KOPT-K1 (cell line): ENCODE data around the gene DYRK3.

Experiments used
- H3K27ac ChIP-seq: fragments of 200-600 bp; sonication (generic); 2 replicates; pipeline ENCODE4 v1.5.1; 2016; ENCODE audit warnings: antibody characterized with exemption, mild to moderate bottlenecking, low read depth, low read length; ENCODE audit not compliant: poor library complexity, severe bottlenecking
- H3K36me3 ChIP-seq: fragments of 200-600 bp; sonication (generic); 2 replicates; pipeline ENCODE4 v1.5.1; 2017; ENCODE audit warnings: antibody characterized with exemption, mild to moderate bottlenecking, low read length, moderate library complexity; ENCODE audit not compliant: insufficient read depth
- H3K9me3 ChIP-seq: fragments of 200-600 bp; sonication (generic); 2 replicates; pipeline ENCODE4 v1.5.1; 2017; ENCODE audit warnings: antibody characterized with exemption, low read length, mild to moderate bottlenecking; ENCODE audit not compliant: insufficient read depth, poor library complexity, severe bottlenecking

DYRK3 gene

DNA sequence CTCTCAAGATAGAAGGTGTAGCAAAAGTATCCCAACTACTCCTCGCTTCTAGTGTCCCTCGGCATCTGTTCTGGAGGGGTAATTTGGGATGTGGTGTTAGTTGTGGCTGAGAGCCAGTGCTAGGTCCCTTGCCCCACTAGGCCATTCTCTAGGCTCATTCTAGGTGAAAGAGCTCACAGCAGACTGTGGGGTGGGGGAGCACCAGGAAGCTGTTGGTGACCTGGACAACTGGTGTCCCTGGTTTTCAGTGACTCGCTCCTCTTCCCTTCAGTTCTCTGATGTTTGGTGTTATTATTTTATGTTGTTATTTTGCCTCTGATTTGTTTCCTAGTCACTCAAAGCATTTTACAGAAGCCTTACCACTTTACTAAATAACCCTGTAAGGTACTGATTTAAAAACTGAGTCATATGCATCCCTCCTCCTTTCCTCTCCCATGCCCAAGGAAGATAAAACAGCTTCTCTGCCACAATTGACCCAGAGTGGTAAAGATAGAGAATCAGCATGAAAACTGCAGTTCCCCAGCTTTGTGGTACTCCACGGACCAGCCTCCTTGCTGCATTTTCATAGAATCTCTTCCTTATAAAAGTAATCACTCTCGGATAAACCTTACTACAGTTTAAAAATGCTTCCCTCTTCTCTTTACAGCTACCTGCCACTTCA, 14.1 kb downstream of the DYRK3 start:
- H3K36me3 ChIP-seq: peaks cover 64% of the 10 kb centered on the region
- no peak overlapping the region for H3K27ac ChIP-seq
- no peaks in the 10 kb centered on the region for H3K9me3 ChIP-seq

DNA sequence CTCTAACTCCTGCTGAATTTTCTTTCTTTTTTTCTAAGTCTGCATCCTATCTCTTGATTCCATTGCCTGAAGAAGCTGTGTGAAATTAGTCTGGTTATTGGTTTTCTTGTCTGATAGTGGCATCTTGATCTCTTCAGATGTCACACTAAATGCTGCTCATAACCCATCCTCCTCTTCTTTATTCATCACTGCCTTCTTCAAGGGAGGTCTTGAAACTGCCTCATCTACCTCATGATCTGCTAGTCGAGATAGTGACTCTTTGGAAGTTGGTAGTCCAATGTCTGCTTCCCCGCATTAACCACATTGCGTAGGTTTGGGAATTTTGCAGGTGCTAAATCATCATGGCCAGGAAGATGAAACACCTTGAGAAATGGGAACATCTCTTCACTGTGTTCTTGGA, 15.7 kb downstream of the DYRK3 start:
- Histone ChIP-seq H3K9me3 (no peaks in the 10 kb centered on the region), H3K27ac (no peak overlapping the region), H3K36me3 (peaks cover 64% of the 10 kb centered on the region)

DNA sequence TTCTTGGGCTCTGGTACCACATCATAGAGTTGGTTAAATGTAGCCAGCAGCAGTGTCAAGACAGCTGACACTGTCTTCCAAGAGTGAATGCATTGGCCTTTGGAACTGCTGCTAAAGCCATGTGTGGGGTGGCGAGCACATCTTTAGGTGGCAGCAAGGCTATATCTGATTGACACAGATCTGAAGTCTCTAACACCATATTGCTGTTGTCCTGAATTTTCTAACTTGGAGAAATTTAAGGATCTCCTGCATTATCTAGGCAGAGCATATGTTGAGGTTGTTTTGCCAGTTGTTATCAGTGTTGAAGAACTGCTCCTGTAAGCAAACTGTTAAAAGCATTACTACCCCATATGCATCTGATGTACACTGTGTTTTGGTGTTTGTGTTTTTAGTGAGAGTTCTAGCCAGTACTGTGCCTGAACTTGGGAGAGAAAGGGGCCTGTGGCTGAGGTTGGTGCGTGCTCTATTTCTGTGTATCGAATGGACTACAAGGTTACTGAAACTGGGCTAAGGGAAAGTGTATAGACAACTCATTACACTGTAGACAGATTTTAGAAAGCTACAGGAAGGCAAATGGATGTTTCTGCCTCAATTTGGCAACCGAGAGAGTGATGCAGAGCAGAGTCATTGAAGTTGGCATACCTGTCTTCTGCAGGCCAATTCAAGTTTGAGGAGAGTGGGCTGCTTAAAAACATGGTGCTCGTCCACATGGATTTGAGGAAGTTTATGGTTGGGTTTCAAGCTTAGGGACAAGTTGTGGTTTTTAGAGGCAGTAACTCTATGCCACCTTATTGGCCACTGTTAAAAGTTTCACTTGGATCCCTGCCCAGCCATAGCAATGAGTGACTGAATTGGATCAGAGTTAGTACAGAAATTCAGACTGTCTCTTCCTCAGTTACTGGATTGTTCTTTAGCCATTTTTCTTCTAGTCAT, 16.9 kb downstream of the DYRK3 start:
- H3K36me3 ChIP-seq: peaks cover 54% of the 10 kb centered on the region
- no peak overlapping the region for H3K27ac ChIP-seq

DNA sequence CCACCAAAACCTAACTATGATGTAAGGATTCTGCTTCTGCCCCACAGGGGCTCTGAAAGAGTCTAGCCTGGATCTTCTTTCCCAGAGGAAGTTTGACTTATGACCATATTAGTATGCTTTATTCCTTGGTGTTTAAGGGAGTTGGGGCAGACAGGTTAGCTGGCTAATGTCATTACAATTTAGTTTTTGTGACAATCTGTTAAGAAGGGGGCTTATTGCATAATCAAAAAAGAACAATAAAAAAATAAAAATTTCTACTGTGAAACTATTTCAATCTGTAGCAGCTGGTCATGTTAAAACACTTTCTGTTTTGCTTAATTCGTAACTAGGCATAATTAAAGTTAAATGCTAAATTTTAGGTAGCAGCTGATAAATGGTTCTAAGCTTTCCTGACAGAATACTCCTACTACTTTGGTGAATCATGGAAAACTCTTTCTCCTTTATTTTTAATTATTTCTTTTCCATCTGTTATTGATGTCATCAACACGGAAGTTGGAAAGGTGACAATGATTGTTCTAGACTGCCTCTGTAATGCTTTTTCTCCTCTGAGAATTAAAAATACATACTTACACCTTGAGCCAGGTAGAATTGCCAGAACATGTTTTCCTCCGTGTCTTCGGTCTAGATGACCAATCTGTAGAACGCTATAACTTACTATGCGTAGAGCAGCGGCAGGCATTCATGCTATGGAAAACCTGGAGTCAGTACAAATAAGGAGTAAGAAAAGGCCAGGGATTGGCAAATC, 18.6 kb downstream of the DYRK3 start:
- Histone ChIP-seq H3K27ac (no peak overlapping the region), H3K9me3 (no peaks in the 10 kb centered on the region), H3K36me3 (peaks cover 38% of the 10 kb centered on the region)

More for the DNA sequence above, 16.9 kb downstream of the DYRK3 start:
- H3K9me3 ChIP-seq: no peaks in the 10 kb centered on the region

DNA sequence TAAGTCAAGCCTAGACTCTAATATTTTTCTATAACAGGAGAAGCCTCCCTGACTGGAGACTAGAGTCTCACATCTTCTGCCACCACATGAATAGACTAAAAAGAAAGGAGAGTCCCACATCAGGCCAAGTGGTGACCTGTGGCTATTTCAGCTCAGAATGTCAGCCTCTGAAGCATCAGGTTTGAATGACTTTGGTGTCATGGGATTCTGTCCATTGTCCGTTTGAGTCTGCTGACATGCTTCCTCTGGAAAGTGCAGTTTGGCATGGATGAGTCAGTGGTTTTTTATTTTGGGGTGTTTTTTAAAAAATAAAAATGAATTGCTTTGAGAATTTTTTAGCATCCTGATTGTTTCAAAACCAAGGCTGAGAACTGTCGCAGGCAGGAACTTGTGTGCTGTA, 19.5 kb downstream of the DYRK3 start:
- peaks cover 28% of the 10 kb centered on the region for H3K36me3 ChIP-seq
- H3K27ac ChIP-seq: no peak overlapping the region
- no peaks in the 10 kb centered on the region for H3K9me3 ChIP-seq

DNA sequence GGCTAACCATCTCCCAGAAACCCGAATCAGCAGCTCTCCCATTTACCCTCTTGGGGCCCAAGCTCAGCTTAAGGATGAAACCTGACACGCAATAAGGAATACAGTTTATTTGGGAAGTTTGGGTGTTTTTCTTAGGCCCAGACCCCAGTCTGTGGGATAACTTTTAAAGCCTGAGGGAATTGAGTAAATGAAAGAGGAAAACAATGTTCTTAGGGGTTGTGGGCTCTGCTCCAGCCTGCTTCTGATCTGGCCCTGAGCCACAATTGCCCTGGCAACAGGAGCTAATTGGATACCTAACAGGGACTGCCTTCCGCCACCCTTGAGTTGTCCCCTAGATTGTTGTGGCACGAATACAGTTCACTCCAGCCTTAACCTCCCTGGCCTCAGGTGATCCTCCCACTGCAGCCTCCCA, 20.1 kb downstream of the DYRK3 start:
- H3K27ac ChIP-seq: no peak overlapping the region
- peaks cover 25% of the 10 kb centered on the region for H3K36me3 ChIP-seq
- no peaks in the 10 kb centered on the region for H3K9me3 ChIP-seq

DNA sequence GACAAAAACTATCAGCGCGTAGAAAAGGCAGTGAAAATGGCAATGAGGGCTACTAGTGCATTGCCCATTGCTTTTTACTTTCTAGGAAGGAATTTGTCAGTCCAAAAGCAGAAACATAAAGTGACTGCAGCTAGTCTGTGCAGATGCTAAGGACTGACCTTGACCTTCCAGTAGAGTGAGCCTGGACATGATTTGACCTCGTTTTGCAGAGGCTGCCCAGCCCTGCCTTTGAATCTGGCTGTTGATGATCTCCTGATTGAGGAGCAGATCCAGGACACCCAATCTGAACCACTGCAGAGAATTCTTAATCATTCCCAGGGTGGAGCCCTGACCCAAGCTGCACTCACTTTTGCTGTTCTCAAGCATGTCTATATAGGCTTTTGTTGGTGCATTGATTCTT, 21.6 kb downstream of the DYRK3 start:
- H3K27ac ChIP-seq: peak overlapping the region; percentile 62
- H3K9me3 ChIP-seq: no peaks in the 10 kb centered on the region
- H3K36me3 ChIP-seq: peaks cover 11% of the 10 kb centered on the region; the same call in 1 of the 2 replicates

DNA sequence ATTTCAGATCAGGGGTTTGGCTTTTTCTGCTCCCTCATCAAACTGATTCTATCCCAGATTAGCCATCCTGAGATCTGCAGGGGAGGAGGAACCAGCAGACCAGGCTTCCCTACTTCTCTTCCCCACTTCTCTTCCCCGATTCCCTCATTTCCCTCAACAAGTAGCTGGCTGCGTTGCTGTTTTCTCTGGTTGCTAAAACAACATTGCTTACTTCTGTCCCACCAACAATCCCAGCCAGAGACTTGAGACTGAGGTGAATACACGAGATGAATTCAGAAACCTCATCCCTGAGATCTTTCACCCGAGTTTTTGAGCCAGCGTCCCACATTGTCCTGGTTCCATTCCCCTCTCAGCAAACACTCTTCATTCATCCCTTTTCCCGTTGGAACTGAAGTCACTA, 22.4 kb downstream of the DYRK3 start:
- Histone ChIP-seq H3K9me3 (no peaks in the 10 kb centered on the region), H3K27ac (peak overlapping the region; percentile 62), H3K36me3 (peaks cover 3% of the 10 kb centered on the region; the same call in 1 of the 2 replicates)

DNA sequence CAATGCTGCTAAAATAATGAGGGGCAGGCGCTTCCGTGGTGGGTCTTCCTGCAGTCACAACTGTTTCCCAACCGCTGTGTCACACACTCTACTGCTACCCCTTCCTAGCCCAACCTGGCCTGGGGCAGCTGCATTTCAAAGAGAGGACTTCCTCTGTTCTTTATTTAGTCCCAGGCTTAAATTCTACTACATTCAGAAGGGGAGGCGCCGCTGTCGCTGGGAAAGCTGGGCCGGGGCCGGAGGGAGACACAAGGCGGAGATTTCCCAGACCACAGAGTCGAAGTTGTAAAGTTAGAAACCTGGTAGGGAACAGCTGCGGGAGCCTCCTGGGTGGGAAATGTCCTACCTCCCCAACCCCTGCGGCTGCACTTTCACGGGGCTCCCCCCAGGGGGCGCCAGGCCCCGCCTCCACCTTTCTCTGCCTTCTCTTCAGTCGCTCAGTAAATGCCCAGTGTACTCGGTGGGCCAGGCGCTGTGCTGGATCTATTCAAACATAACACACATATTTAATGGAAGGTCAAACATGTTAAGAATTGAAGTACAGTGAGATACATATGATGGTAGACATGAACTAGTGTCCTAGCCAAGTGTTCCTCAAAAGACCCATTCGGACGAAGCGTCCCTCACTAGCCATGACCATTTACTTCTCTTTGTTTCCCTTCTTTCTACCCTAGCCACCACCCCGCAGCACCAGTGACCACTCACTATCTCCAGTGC, 23.1 kb downstream of the DYRK3 start:
- Histone ChIP-seq H3K9me3 (no peaks in the 10 kb centered on the region), H3K36me3 (no peaks in the 10 kb centered on the region), H3K27ac (peak overlapping the region; percentile 62)

DNA sequence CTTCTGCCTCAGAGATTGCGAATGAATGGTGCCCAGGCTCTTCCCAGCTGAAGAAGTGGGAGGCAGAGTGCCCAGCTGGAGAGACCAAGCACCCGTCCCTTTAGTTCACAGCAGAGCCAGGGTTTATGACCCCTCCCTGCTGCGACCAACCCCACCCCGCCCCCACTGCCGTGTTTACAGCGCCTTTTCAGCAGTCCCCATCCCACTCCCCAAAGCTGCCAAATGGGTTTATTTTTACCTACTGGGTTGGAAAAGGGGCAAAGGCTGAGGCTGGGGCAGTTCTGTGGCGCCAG, 23.6 kb downstream of the DYRK3 start:
- Histone ChIP-seq H3K27ac (peak overlapping the region; percentile 62), H3K36me3 (no peaks in the 10 kb centered on the region), H3K9me3 (no peaks in the 10 kb centered on the region)

DNA sequence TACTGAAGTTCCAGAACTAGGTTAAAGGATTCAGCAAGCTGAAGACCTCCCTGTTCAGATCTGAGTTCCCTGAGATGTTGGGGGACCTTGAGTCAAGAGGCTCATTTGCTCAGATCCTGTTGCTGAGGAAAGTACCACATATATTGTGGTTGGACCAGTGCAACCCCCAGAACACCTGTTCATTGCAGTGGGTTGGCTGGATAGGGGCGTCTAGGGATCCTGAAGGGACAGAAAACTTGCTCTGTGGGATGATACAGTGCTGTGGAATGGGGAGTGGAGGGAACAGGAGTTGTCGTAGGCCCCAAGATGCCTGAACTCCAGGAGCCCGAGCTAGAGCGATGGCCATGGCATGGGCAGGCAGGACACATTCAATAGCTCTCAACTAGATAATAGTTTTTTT, 24.8 kb downstream of the DYRK3 start:
- Histone ChIP-seq H3K36me3 (no peaks in the 10 kb centered on the region), H3K27ac (peak overlapping the region; percentile 62), H3K9me3 (no peaks in the 10 kb centered on the region)

DNA sequence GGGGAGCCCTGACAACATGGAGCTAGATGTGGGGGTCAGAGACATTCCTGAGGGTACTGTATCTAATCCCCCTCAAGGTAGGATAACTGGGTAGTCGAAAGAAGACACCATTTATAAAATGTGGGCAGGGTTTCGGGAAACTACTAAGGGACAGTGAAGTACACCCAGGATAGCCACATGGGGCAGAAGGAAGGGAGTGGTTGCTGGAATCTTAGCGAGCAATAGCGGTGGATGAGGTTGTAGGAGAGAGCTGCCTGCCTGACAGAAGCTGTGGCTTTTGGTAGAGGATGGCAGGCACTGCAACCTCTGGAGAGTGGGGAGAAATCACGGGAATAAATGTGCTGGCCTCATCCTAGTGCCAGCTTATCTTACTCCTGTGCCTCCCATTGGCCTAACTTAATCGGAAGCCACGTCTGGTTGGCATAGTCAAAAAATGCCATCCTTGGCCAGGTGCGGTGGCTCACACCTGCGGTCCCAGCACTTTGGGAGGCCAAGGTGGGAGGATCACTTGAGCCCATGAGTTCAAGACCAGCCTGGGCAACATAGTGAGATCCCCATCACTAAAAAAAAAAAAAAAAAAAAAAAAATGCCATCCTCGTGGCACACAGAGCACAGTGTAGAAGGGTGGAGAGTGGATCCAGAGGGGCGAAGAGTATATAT, 26.0 kb downstream of the DYRK3 start:
- Histone ChIP-seq H3K27ac (no peak overlapping the region), H3K9me3 (no peaks in the 10 kb centered on the region), H3K36me3 (no peaks in the 10 kb centered on the region)

DNA sequence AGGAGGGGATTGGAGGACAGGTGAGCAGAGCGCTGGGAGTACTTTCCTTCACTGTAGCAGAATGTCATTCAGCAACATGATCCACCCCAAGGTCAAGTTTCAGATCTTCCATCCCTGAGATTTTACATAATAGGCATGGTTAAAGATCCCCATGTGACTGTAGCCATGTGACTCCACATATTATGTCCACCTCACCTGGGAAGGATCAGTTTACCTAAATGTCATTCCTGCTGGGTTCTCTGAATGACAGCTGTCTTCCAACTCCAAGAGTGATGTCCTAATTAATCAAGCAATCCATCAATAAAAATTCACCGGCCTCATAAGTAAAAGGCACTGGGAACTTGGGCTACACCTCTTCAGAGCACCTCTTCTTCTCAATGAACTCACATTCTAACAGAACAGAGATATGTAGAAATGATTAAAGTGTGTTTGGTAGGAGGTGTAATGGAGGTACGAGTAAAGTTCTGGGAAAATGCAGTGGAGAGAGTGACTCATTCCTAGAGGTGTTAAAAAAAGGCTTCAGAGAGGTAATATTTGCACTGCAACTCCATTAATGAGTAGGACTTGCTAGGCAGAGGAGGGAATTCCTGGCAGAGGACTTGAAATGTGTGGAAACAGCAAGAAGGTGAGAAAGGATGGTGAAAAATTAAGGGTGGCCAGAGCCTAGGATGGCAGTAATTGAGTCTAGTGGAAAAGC, 27.2 kb downstream of the DYRK3 start:
- no peaks in the 10 kb centered on the region for H3K36me3 ChIP-seq
- H3K9me3 ChIP-seq: no peaks in the 10 kb centered on the region
- H3K27ac ChIP-seq: no peak overlapping the region

DNA sequence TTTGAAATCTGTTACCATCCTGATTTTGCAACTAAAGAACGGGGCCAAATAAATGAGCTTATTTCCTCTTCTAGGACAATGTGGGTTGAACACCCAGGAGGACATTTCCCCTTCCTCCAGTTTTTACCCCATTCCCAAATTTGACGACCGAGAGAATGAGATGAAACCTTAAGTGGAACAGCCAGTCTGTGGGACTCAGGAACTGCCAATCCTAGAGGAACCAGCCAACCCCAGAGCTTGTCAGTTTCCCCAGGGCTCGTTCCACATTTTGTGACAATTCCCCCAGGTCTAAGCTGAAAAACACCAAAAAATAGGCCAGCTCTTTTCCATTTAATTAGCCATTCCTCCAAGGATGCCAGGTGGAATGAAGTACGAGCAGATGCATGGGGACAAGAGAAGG, 28.0 kb downstream of the DYRK3 start:
- no peak overlapping the region for H3K27ac ChIP-seq
- H3K9me3 ChIP-seq: no peaks in the 10 kb centered on the region
- no peaks in the 10 kb centered on the region for H3K36me3 ChIP-seq
